ENCODE measurements around the gene KCNH6.

Gene KCNH6

DNA sequence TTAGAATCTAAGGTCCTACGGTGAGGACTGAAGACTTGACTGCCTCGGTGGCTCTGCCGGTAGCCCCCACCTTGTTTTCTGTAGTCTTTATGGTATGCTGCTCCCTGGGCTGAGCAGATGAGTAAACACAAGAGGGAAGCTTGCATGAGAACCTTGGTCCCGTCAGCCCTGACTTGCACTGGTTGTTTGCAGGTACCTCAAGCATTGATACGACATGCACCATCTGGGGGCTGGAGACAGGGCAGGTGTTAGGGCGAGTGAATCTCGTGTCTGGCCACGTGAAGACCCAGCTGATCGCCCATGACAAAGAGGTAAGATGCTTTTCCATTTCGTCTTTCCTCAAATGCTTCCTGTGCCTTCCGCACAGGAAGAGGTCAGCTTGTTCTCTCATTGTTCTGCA, 56.5 kb downstream of the KCNH6 start:
- DNase-seq (ENCODE audit: low read depth): no peak
- H3K4me3 ChIP-seq (ENCODE audit: low read length): no peak overlapping the region
- TF ChIP-seq, protein P1, sequence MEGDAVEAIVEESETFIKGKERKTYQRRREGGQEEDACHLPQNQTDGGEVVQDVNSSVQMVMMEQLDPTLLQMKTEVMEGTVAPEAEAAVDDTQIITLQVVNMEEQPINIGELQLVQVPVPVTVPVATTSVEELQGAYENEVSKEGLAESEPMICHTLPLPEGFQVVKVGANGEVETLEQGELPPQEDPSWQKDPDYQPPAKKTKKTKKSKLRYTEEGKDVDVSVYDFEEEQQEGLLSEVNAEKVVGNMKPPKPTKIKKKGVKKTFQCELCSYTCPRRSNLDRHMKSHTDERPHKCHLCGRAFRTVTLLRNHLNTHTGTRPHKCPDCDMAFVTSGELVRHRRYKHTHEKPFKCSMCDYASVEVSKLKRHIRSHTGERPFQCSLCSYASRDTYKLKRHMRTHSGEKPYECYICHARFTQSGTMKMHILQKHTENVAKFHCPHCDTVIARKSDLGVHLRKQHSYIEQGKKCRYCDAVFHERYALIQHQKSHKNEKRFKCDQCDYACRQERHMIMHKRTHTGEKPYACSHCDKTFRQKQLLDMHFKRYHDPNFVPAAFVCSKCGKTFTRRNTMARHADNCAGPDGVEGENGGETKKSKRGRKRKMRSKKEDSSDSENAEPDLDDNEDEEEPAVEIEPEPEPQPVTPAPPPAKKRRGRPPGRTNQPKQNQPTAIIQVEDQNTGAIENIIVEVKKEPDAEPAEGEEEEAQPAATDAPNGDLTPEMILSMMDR (conservative IDR thresholded peaks at IDR 0.05; ENCODE audit: low read length): no peak

DNA sequence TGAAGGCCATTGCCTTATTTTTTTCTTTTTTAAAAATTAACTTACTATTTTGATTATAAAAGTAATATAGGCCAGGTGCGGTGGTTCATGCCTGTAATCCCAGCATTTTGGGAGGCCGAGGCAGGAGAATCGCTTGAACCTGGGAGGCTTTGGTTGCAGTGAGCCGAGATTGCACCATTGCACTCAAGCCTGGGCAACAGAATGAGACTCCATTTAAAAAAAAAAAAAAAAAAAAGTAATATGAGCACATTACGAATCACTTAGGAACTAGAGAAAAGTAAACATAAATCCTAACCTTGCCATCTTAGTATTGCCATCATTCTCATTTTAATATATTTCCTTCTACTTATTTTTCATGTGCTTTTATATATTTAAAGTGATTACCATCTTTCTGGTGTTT, 64.6 kb downstream of the KCNH6 start:
- DNase-seq (ENCODE audit: low read depth): no peak
- H3K4me3 ChIP-seq (ENCODE audit: low read length): no peak overlapping the region
- TF ChIP-seq, protein P1 (conservative IDR thresholded peaks at IDR 0.05; ENCODE audit: low read length): no peak

DNA sequence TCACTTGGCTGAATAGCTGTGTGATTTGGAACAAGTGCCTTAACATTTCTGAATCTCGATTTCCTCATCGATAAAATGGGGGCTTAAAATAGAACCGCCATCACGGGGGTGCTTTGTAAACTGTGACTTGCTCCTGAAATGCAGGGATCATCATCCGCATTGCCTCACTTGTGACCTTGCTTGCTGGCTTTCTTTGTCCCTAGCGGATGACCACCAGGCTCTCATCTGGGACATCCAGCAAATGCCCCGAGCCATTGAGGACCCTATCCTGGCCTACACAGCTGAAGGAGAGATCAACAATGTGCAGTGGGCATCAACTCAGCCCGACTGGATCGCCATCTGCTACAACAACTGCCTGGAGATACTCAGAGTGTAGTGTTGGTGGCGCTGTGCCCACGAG, 65.6 kb downstream of the KCNH6 start:
- TF ChIP-seq, protein P1 (conservative IDR thresholded peaks at IDR 0.05; ENCODE audit: low read length): no peak
- no peak for DNase-seq (ENCODE audit: low read depth)
- H3K4me3 ChIP-seq (ENCODE audit: low read length): no peak overlapping the region

- TF ChIP-seq, protein P1 (conservative IDR thresholded peaks at IDR 0.05; ENCODE audit: low read length): no peak
- H3K4me3 ChIP-seq (ENCODE audit: low read length): no peak overlapping the region
- no peak for DNase-seq (ENCODE audit: low read depth)
Observed at GRCh38 chr17:63589646-63590045, 66.5 kb downstream of the KCNH6 start.

DNA sequence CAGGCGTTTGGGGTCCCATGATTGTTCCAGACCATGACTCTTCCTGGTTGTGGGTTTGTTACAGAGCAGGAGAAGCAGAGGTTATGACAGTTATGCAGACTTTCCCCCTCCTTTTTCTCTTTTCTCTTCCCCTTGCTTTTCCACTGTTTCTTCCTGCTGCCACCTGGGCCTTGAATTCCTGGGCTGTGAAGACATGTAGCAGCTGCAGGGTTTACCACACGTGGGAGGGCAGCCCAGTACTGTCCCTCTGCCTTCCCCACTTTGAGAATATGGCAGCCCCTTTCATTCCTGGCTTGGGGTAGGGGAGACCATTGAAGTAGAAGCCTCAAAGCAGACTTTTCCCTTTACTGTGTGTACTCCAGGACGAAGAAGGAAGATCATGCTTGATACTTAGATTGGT, 69.6 kb downstream of the KCNH6 start:
- no peak for DNase-seq (ENCODE audit: low read depth)
- no peak overlapping the region for H3K4me3 ChIP-seq (ENCODE audit: low read length)
- TF ChIP-seq, protein P1 (conservative IDR thresholded peaks at IDR 0.05; ENCODE audit: low read length): no peak

GRCh38 chr17:63595132-63595531, 72.0 kb downstream of the KCNH6 start:
- no peak overlapping the region for H3K4me3 ChIP-seq (ENCODE audit: low read length)
- DNase-seq (ENCODE audit: low read depth): no peak
- TF ChIP-seq, protein P1 (conservative IDR thresholded peaks at IDR 0.05; ENCODE audit: low read length): no peak
